ENCODE measurements around the gene KDM7A.

The KDM7A gene, protein sequence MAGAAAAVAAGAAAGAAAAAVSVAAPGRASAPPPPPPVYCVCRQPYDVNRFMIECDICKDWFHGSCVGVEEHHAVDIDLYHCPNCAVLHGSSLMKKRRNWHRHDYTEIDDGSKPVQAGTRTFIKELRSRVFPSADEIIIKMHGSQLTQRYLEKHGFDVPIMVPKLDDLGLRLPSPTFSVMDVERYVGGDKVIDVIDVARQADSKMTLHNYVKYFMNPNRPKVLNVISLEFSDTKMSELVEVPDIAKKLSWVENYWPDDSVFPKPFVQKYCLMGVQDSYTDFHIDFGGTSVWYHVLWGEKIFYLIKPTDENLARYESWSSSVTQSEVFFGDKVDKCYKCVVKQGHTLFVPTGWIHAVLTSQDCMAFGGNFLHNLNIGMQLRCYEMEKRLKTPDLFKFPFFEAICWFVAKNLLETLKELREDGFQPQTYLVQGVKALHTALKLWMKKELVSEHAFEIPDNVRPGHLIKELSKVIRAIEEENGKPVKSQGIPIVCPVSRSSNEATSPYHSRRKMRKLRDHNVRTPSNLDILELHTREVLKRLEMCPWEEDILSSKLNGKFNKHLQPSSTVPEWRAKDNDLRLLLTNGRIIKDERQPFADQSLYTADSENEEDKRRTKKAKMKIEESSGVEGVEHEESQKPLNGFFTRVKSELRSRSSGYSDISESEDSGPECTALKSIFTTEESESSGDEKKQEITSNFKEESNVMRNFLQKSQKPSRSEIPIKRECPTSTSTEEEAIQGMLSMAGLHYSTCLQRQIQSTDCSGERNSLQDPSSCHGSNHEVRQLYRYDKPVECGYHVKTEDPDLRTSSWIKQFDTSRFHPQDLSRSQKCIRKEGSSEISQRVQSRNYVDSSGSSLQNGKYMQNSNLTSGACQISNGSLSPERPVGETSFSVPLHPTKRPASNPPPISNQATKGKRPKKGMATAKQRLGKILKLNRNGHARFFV

DNA sequence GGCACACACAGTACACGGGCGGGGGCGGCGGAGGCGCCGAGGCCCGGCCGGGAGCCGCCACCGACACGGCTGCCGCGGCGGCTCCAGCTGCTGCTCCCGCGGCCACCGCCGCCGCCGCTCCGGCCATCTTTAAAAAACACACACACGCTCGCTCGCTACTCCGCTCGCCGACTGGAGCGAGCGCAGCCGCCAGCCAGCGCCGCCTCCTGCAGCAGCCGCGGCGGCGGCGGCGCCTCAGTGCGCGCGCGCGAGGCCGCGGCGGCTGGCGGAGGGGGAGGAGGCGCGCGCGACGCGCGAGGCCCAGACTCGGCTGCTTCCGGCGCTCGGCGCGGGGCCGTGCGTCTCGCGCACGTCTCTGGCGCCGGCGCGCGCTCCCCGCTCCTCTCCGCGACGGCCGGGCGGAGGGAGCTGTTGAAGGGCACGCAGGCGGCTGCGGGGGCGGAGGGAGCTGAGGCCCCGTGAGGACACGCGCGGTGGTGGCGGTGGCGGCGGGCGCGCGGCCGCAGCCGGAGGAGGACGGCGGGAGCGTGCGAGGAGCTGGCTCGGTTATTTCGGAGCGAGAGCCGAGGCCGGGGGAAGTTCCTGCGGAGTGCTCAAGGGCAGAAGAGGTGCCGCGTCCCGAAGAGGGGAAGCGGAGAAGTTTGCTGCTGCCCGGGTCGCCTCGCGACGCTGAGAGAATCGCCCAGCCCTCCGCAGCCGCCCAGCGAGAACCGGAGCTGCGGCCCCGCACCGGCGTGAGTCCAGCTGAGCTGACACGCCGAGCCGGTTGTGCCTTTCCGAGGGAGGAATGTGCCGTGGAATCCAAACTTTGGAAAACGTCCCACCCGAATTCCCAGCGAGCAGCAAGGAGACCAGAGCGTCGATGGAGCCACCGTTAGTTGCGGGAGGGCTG, at the start of gene KDM7A:
Gene KDM7A, minus strand, starts transcription at position 173 of the 892 bp plus-strand sequence. Its CDS starts 46 bp downstream, at position 127.
- H3K4me3 ChIP-seq (ENCODE audit: low read depth, low read length): peak within 1 kb of the TSS; percentile 67
- DNase-seq (ENCODE audit: low read depth): peak; percentile 64
- TF ChIP-seq, protein P1, sequence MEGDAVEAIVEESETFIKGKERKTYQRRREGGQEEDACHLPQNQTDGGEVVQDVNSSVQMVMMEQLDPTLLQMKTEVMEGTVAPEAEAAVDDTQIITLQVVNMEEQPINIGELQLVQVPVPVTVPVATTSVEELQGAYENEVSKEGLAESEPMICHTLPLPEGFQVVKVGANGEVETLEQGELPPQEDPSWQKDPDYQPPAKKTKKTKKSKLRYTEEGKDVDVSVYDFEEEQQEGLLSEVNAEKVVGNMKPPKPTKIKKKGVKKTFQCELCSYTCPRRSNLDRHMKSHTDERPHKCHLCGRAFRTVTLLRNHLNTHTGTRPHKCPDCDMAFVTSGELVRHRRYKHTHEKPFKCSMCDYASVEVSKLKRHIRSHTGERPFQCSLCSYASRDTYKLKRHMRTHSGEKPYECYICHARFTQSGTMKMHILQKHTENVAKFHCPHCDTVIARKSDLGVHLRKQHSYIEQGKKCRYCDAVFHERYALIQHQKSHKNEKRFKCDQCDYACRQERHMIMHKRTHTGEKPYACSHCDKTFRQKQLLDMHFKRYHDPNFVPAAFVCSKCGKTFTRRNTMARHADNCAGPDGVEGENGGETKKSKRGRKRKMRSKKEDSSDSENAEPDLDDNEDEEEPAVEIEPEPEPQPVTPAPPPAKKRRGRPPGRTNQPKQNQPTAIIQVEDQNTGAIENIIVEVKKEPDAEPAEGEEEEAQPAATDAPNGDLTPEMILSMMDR (IDR thresholded peaks at IDR 0.05; ENCODE audit: low read depth, low read length, missing control alignments): no peak

DNA sequence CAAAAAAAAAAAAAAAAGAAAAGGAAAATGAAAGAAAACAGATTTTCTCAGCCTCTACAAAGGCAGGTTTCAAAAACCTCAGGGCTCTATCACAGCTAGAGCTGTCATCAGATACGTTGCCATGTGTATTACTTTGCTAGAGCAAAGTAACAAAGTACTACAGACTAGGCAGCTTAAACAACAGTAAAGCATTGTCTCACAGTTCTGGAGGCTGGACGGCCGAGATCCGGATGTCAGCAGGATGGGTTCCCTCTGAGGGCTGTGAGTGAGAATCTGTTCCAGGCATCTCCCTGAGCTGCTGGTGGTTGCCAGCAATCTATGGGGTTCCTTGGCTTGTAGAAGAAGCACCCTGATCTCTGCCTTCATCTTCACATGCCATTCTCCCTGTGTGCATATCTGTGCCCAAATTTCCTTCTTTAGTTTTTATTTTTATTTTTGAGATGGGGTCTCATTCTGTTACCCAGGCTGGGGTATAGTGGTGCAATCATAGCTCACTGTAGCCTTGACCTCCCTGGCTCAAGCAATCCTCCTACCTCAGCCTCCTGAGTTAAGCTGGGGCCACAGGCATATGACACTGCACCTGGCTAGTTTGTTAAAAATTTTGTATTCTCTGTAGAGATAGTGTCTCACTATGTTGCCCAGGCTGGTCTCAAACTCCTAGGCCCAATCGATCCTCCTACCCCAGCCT, 48.9 kb upstream of the KDM7A start:
- no peak overlapping the region for H3K4me3 ChIP-seq (ENCODE audit: low read depth, low read length)
- no peak for DNase-seq (ENCODE audit: low read depth)
- TF ChIP-seq, protein P1 (IDR thresholded peaks at IDR 0.05; ENCODE audit: low read depth, low read length, missing control alignments): no peak

DNA sequence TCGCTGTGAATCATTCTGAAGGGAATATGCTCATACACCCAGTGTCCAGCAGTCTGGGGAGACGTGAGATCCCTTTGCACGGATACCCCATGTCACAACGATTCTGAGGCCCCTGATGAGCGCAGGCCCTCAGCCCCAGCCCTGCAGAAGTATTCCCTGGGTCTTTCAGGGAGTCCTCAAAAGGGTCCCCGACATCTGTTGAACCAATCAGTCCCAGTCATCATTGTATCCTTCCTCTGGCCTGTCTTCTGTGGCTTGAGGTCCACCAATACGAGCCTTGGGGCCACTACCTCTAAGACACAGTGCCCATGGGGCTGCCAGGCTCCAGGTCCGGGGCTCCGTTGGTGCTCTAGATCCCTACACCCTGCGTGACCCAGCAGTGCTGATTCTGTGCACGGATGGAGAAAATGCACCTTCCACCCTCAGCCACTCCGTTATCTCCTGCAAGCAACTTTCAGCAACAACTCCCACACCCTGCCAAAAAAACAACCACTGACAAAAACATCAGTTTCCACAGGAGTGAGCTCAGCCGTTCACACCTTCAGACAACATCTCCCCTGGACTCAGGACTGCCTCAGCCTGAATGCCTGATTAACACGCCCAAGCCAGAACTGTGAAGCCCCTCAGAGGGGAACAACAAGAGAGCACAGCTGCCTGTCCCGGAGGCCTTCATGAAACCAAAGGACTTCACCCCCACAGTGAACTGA, 46.9 kb upstream of the KDM7A start:
- no peak overlapping the region for H3K4me3 ChIP-seq (ENCODE audit: low read depth, low read length)
- TF ChIP-seq, protein P1 (IDR thresholded peaks at IDR 0.05; ENCODE audit: low read depth, low read length, missing control alignments): no peak
- no peak for DNase-seq (ENCODE audit: low read depth)

DNA sequence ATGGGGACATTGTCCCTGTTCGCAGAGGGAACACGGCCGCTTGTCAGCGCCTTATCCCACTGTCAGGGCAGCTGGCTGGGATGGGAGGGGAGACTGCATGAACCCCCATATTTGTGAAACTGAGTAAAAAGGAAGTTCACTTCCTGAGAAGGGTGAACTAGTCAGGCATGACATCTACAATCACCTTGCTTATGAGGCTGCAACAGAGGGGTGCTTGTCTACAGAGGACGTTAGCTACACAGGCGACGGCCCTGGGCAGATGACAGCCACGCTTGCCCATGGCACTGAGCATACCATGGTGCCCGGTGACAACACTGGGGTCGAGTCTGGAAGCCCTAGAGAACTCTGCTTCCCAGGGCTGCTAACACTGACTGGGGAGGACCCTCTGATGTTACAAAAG, 46.0 kb upstream of the KDM7A start:
- no peak for DNase-seq (ENCODE audit: low read depth)
- no peak overlapping the region; the same call in 1 of the 2 replicates for H3K4me3 ChIP-seq (ENCODE audit: low read depth, low read length)
- TF ChIP-seq, protein P1 (IDR thresholded peaks at IDR 0.05; ENCODE audit: low read depth, low read length, missing control alignments): no peak

DNA sequence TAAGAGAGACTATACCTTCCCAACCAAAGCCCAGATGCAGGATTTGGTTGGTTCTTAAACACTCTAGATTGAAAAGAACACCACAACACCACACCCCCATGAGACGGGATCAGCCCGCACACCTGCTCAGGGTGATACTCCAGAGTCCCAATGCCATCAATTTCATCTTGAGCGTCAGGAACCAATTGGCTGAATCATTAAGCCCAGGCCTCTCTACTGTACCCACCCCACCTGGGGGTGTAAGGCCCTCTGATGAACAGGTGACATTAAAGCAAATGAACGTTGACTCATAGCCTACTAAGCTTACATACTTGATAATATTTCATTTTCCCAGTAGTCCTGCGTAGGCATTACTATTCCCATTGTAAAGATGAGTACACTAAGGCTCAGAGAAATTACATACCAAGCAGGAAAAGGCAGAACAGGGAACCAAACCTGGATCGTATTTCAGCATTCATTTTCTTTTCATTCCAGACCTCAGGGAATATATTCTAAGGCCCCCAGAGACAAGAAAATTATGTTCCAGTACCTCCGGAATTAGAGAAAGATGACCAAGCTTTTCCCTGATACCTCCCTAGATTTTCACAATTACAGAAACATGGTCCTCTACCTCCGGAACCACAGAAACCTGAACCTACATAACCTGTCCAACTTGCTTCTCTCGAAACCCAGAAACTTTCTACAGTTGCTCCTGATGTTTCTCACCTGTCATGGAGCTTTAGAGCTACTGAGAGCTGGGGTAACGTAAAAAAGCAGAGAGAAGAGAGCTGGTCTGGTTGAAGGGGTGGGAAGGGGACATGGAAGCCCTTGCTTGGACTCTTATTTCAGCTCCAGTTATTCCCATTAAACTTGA, 43.1 kb upstream of the KDM7A start:
- H3K4me3 ChIP-seq (ENCODE audit: low read depth, low read length): no peak overlapping the region
- no peak for DNase-seq (ENCODE audit: low read depth)
- TF ChIP-seq, protein P1 (IDR thresholded peaks at IDR 0.05; ENCODE audit: low read depth, low read length, missing control alignments): no peak
